ENCODE results near the gene CACNA2D3.

DNA sequence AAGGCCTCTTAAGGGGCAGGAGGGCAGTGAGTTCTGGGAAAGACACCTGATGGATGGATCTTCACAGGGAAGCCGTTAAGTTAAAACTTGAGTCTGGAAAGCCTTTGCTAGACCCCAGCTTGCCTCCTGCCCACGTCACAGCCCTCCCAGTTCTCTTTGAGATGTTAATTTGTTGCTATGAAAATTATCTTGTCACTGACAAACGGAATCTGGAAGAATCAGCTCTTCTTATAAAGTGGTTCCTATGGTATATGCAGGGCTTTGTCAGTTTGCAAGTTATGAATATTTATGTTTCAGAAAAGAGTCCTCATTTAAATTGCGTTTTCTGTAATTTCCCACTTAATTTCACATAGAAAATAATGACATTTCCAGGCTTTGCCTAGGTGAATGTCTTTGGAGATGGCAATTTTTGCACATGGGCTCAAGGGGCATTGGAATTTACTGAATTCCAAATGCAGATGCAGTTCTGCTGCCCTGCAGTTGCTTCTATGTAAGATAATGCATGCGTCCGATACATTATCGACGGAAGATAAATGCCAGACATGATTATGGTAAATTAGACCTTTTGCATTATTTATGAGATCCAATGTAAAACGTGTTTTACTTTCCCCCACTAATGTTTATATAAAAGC lies 74.1 kb downstream of the CACNA2D3 start:
- TF ChIP-seq, protein P1, sequence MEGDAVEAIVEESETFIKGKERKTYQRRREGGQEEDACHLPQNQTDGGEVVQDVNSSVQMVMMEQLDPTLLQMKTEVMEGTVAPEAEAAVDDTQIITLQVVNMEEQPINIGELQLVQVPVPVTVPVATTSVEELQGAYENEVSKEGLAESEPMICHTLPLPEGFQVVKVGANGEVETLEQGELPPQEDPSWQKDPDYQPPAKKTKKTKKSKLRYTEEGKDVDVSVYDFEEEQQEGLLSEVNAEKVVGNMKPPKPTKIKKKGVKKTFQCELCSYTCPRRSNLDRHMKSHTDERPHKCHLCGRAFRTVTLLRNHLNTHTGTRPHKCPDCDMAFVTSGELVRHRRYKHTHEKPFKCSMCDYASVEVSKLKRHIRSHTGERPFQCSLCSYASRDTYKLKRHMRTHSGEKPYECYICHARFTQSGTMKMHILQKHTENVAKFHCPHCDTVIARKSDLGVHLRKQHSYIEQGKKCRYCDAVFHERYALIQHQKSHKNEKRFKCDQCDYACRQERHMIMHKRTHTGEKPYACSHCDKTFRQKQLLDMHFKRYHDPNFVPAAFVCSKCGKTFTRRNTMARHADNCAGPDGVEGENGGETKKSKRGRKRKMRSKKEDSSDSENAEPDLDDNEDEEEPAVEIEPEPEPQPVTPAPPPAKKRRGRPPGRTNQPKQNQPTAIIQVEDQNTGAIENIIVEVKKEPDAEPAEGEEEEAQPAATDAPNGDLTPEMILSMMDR (IDR thresholded peaks at IDR 0.05; ENCODE audit: insufficient read depth, low read depth, low read length): no peak
- no peak for TF ChIP-seq EZH2 (IDR thresholded peaks at IDR 0.05; ENCODE audit: insufficient read depth, low read length)
